Hepatocyte (in vitro differentiated cells): ENCODE results near the gene COX6B2. TPM values are rescaled to one million over a fixed set of nuclear protein-coding genes. Genes with fewer than 3 reads are reported as not detected.

Experiments
- DNase-seq: peaks from one replicate; pipeline ENCODE4 v3.0.0-alpha.2; 2016; ENCODE audit warnings: low spot score
- H2AFZ ChIP-seq: fragments of 200-600 bp; sonication (generic); 2 replicates; pipeline ENCODE4 v1.6.0; 2016; ENCODE audit warnings: antibody characterized with exemption, mild to moderate bottlenecking
- H3K27ac ChIP-seq: fragments of 200-600 bp; sonication (generic); 2 replicates; pipeline ENCODE4 v1.5.1; 2016; ENCODE audit warnings: mild to moderate bottlenecking
- H3K27me3 ChIP-seq: fragments of 200-600 bp; sonication (generic); 2 replicates; pipeline ENCODE4 v1.6.1; 2016
- H3K36me3 ChIP-seq: fragments of 200-600 bp; sonication (generic); replicated peaks from 2 replicates; pipeline ENCODE4 v1.5.1; 2016; ENCODE audit warnings: low read depth; ENCODE audit not compliant: insufficient read depth
- H3K4me1 ChIP-seq: fragments of 200-600 bp; sonication (generic); 2 replicates; pipeline ENCODE4 v1.5.1; 2016; ENCODE audit warnings: mild to moderate bottlenecking, moderate library complexity; ENCODE audit not compliant: insufficient read depth
- H3K4me2 ChIP-seq: fragments of 200-600 bp; sonication (generic); 2 replicates; pipeline ENCODE4 v1.6.0; 2016
- H3K4me3 ChIP-seq: fragments of 200-600 bp; sonication (generic); 2 replicates; pipeline ENCODE4 v1.5.1; 2016; ENCODE audit warnings: mild to moderate bottlenecking
- H3K79me2 ChIP-seq: fragments of 200-600 bp; sonication (generic); 2 replicates; pipeline ENCODE4 v1.6.0; 2017; ENCODE audit warnings: mild to moderate bottlenecking
- H3K9me2 ChIP-seq: fragments of 200-600 bp; sonication (generic); replicated peaks from 2 replicates; pipeline ENCODE4 v1.6.0; 2017; ENCODE audit warnings: mild to moderate bottlenecking; ENCODE audit not compliant: insufficient read depth
- H3K9me3 ChIP-seq: fragments of 200-600 bp; sonication (generic); 2 replicates; pipeline ENCODE4 v1.5.1; 2016; ENCODE audit warnings: low read depth, mild to moderate bottlenecking
- H4K20me1 ChIP-seq: fragments of 200-600 bp; sonication (generic); 2 replicates; pipeline ENCODE4 v1.6.0; 2016; ENCODE audit warnings: mild to moderate bottlenecking; ENCODE audit not compliant: insufficient read depth, poor library complexity, severe bottlenecking
- EZH2 ChIP-seq: fragments of 200-600 bp; sonication (generic); IDR thresholded peaks from 2 replicates; pipeline ENCODE4 v1.6.1; 2016; ENCODE audit warnings: antibody characterized with exemption, mild to moderate bottlenecking, borderline replicate concordance
- EZH2phosphoT487 ChIP-seq: fragments of 200-600 bp; sonication (generic); IDR thresholded peaks from one replicate; pipeline ENCODE4 v1.6.1; 2018; ENCODE audit warnings: antibody characterized with exemption, mild to moderate bottlenecking, low read depth, moderate library complexity; ENCODE audit not compliant: unreplicated experiment, severe bottlenecking
- whole genome bisulfite sequencing: methylation state at CpG from one replicate; pipeline ENCODE4 v1.1.6; 2016; ENCODE audit warnings: low lambda C conversion rate; ENCODE audit errors: missing lambda C conversion rate; 5-methylcytosine and 5-hydroxymethylcytosine counted together
- polyA plus RNA-seq: library from polyadenylated mRNA; unstranded; fragments of >200 nt; fragmentation: Nextera tagmentation; extraction: Ambion mirVana; gene quantifications from 2 replicates; pipeline ENCODE4 v1.2.1, GENCODE V29; 2016
- total RNA-seq: library from RNA; depleted of rRNA; stranded (reverse); fragments of >200 nt; gene quantifications from 2 replicates; pipeline ENCODE4 v1.2.3, GENCODE V29; 2014
- TF ChIP-seq, protein P1 (sequence below): fragments of 200-600 bp; sonication (generic); IDR thresholded peaks from 2 replicates; pipeline ENCODE4 v1.5.1; 2016; ENCODE audit warnings: antibody characterized with exemption, mild to moderate bottlenecking; ENCODE audit not compliant: poor library complexity

COX6B2 gene
- total and polyA plus RNA-seq, 2 experiments from 2014 or later: 0.50 to 4.5 TPM

DNA sequence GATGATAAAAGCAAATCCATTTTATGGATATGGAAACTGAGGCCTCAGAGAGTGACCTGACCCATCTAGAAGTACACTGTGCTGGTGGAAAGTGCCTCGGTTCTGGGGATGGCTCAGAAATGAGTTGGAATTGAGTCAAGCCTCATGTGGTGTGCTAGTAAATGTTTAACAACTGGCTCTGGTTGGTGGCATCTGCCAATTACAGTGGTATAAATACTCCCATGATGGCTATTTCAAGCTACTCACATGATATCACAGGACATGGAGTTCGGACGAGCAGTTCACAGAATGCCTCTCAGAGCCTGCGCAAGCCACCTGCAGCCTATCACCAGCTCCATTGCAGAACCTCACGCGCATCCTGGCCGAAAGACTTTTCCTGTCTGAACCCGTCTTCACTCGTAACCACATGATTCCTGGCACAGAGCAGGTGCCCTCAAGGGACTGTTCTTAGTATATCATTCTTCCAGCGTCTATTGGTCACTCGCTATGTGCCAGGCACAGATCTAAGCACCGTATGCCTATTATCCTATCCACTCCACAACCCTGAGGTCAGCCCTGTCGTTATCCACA, 38.5 kb downstream of the COX6B2 start:
- no peaks in the 10 kb centered on the region for H3K9me2 ChIP-seq
- no peaks in the 10 kb centered on the region for H3K9me3 ChIP-seq
- H3K36me3 ChIP-seq: no peaks in the 10 kb centered on the region
- H4K20me1 ChIP-seq: no peaks in the 10 kb centered on the region
- 95% methylated on average over 13 of the region's 13 CpGs for WGBS
- H2AFZ ChIP-seq: no peak overlapping the region
- H3K27ac ChIP-seq: no peak overlapping the region
- no peaks in the 10 kb centered on the region for H3K27me3 ChIP-seq
- no peak overlapping the region for H3K4me2 ChIP-seq
- H3K4me1 ChIP-seq: peaks cover 3% of the 10 kb centered on the region
- no peak overlapping the region for H3K4me3 ChIP-seq
- no peak for TF ChIP-seq EZH2
- TF ChIP-seq, protein P1, sequence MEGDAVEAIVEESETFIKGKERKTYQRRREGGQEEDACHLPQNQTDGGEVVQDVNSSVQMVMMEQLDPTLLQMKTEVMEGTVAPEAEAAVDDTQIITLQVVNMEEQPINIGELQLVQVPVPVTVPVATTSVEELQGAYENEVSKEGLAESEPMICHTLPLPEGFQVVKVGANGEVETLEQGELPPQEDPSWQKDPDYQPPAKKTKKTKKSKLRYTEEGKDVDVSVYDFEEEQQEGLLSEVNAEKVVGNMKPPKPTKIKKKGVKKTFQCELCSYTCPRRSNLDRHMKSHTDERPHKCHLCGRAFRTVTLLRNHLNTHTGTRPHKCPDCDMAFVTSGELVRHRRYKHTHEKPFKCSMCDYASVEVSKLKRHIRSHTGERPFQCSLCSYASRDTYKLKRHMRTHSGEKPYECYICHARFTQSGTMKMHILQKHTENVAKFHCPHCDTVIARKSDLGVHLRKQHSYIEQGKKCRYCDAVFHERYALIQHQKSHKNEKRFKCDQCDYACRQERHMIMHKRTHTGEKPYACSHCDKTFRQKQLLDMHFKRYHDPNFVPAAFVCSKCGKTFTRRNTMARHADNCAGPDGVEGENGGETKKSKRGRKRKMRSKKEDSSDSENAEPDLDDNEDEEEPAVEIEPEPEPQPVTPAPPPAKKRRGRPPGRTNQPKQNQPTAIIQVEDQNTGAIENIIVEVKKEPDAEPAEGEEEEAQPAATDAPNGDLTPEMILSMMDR: no peak
- no peak for TF ChIP-seq EZH2phosphoT487
- no peaks in the 10 kb centered on the region for H3K79me2 ChIP-seq
- no peak for DNase-seq

DNA sequence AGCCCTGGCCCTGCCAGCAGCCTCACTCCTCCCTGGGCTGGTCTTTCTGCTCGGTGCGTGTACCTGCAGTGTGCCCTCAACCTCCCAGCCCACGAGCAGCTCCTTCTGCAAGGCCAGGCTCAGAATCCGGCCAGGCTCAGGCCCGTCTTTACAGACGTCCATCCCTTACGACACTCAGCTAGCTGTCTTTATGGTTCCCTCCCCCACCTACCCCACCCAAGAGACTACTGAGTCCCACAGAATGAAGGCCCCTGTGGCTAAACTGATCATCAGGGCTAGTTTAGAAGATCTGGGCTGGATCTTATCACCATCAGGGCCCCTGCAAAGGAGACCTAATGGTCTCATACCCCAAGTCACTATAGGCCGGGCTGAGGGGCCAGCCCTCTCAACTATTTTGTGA, 40.1 kb downstream of the COX6B2 start:
- no peak overlapping the region for H2AFZ ChIP-seq
- no peaks in the 10 kb centered on the region for H4K20me1 ChIP-seq
- no peaks in the 10 kb centered on the region for H3K27me3 ChIP-seq
- H3K36me3 ChIP-seq: no peaks in the 10 kb centered on the region
- H3K9me2 ChIP-seq: no peaks in the 10 kb centered on the region
- no peak overlapping the region for H3K4me3 ChIP-seq
- no peaks in the 10 kb centered on the region for H3K79me2 ChIP-seq
- TF ChIP-seq EZH2phosphoT487: no peak
- TF ChIP-seq EZH2: no peak
- TF ChIP-seq, protein P1: no peak
- H3K9me3 ChIP-seq: no peaks in the 10 kb centered on the region
- DNase-seq: no peak
- no peak overlapping the region for H3K27ac ChIP-seq
- H3K4me2 ChIP-seq: no peak overlapping the region
- H3K4me1 ChIP-seq: no peaks in the 10 kb centered on the region
- 77% methylated on average over 8 of the region's 8 CpGs for WGBS

DNA sequence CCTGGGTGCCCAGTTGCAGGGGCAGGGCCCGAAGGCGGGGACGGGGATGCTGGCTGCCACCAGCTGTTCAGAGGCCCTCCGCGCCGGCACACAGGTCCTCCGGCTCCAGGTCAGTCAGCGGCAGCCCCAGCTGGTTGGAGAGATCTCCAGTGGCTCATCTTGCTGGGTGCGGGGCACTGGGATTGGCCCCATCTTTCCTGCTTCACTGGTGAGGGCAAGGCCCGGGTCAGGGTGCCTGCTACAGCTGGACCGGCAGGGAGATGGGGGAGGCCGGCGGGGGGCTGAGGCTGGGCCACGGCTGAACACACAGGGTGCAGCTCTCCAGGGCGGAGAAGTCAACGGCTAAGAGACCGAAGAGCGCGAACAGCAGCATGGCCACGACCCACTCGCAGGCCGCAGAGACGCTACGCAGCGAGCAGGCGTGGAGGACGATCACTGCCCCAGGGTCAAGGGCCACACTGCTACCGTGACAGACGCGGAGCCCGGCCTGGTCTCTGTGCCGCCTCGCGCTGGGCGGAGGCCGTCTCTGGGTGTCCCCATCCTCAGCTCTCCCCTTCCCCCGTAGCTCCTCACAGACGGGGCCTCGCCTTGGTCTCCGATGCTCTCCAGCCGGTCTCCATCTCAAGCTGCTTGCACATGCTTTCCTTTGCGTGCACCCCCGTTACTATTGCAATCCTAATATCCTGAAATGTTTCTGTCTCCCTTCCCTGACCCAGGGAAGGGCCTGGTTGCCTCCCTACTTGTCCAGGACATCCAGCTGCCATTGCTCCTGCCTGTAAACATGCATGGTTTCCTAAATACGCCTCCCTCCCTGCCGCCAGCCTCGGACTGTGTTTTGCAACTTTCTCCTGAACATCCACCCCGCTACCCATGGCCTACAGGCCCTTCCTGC, 41.7 kb downstream of the COX6B2 start:
- 91% methylated on average over 46 of the region's 47 CpGs for WGBS
- no peaks in the 10 kb centered on the region for H3K27me3 ChIP-seq
- H3K4me3 ChIP-seq: no peak overlapping the region
- no peak for DNase-seq
- H3K4me1 ChIP-seq: no peaks in the 10 kb centered on the region
- H3K9me2 ChIP-seq: no peaks in the 10 kb centered on the region
- no peaks in the 10 kb centered on the region for H3K36me3 ChIP-seq
- H3K27ac ChIP-seq: no peak overlapping the region
- no peaks in the 10 kb centered on the region for H4K20me1 ChIP-seq
- H2AFZ ChIP-seq: no peak overlapping the region
- H3K9me3 ChIP-seq: no peaks in the 10 kb centered on the region
- no peak overlapping the region for H3K4me2 ChIP-seq
- no peaks in the 10 kb centered on the region for H3K79me2 ChIP-seq
- TF ChIP-seq EZH2phosphoT487 (no peak), EZH2 (no peak)
- TF ChIP-seq, protein P1: no peak
